ENCODE data around the gene TNPO1.

DNA sequence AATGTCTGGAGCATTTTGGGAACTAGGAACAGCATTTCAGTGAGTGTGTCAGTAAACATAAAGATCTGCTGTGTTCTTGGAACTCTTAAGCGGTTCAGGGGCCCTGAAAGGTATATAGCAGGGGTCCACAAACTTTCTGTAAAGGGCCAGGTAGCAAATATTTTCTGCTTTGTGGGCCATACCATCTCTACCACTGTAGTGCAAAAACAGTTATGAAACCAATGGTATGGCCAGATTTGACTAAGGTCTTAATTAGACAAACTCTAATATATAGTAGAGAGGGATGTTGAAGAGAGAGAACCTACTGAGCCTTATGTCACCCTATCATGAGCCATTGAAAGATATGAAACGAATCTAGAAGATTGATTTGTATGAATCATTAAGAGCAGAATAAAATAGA is 5.3 kb downstream of the TNPO1 start:
- TF ChIP-seq, protein P1, sequence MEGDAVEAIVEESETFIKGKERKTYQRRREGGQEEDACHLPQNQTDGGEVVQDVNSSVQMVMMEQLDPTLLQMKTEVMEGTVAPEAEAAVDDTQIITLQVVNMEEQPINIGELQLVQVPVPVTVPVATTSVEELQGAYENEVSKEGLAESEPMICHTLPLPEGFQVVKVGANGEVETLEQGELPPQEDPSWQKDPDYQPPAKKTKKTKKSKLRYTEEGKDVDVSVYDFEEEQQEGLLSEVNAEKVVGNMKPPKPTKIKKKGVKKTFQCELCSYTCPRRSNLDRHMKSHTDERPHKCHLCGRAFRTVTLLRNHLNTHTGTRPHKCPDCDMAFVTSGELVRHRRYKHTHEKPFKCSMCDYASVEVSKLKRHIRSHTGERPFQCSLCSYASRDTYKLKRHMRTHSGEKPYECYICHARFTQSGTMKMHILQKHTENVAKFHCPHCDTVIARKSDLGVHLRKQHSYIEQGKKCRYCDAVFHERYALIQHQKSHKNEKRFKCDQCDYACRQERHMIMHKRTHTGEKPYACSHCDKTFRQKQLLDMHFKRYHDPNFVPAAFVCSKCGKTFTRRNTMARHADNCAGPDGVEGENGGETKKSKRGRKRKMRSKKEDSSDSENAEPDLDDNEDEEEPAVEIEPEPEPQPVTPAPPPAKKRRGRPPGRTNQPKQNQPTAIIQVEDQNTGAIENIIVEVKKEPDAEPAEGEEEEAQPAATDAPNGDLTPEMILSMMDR (IDR thresholded peaks at IDR 0.05; ENCODE audit: poor library complexity, severe bottlenecking): no peak
- no peak for TF ChIP-seq EZH2 (IDR thresholded peaks at IDR 0.05; ENCODE audit: borderline replicate concordance, insufficient read depth, low read length, poor library complexity, severe bottlenecking)
- TF ChIP-seq TAF1 (IDR thresholded peaks at IDR 0.05; ENCODE audit: low read depth): no peak
- no peak for TF ChIP-seq POLR2AphosphoS5 (IDR thresholded peaks at IDR 0.05)
- no peak for TF ChIP-seq MXI1 (conservative IDR thresholded peaks at IDR 0.05; ENCODE audit: poor library complexity, severe bottlenecking)
- no peak for TF ChIP-seq SMC3 (conservative IDR thresholded peaks at IDR 0.05; ENCODE audit: poor library complexity)
- no peak for TF ChIP-seq EP300 (conservative IDR thresholded peaks at IDR 0.05; ENCODE audit: poor library complexity, severe bottlenecking)
- TF ChIP-seq, protein P2, sequence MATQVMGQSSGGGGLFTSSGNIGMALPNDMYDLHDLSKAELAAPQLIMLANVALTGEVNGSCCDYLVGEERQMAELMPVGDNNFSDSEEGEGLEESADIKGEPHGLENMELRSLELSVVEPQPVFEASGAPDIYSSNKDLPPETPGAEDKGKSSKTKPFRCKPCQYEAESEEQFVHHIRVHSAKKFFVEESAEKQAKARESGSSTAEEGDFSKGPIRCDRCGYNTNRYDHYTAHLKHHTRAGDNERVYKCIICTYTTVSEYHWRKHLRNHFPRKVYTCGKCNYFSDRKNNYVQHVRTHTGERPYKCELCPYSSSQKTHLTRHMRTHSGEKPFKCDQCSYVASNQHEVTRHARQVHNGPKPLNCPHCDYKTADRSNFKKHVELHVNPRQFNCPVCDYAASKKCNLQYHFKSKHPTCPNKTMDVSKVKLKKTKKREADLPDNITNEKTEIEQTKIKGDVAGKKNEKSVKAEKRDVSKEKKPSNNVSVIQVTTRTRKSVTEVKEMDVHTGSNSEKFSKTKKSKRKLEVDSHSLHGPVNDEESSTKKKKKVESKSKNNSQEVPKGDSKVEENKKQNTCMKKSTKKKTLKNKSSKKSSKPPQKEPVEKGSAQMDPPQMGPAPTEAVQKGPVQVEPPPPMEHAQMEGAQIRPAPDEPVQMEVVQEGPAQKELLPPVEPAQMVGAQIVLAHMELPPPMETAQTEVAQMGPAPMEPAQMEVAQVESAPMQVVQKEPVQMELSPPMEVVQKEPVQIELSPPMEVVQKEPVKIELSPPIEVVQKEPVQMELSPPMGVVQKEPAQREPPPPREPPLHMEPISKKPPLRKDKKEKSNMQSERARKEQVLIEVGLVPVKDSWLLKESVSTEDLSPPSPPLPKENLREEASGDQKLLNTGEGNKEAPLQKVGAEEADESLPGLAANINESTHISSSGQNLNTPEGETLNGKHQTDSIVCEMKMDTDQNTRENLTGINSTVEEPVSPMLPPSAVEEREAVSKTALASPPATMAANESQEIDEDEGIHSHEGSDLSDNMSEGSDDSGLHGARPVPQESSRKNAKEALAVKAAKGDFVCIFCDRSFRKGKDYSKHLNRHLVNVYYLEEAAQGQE (IDR thresholded peaks at IDR 0.05; ENCODE audit: borderline replicate concordance): no peak
